Fibroblast of pulmonary artery (primary cell): ENCODE results near the gene TTC21B.

ENCODE experiments used
- DNase-seq: peaks from one replicate; pipeline ENCODE4 v3.0.0-alpha.2; 2010; ENCODE audit warnings: low read depth
- H3K4me3 ChIP-seq: replicated peaks from 2 replicates; pipeline ENCODE4 v1.5.1; 2011; ENCODE audit warnings: low read depth, mild to moderate bottlenecking, control low read depth, low read length, moderate library complexity
- CTCF ChIP-seq: IDR thresholded peaks from 2 replicates; pipeline ENCODE4 v1.5.1; 2011; ENCODE audit warnings: mild to moderate bottlenecking, control low read depth, low read length, inconsistent platforms; ENCODE audit errors: missing control alignments

TTC21B gene

GRCh38 chr2:165952741-165953211 lies 800 bp downstream of the TTC21B start:
- peak overlapping the region; percentile 61 for H3K4me3 ChIP-seq
- DNase-seq: peak; percentile 13
- no peak for TF ChIP-seq CTCF

GRCh38 chr2:165952085-165952484 lies 1.5 kb downstream of the TTC21B start:
- peak overlapping the region; percentile 61 for H3K4me3 ChIP-seq
- TF ChIP-seq CTCF: no peak
- DNase-seq: no peak

DNA sequence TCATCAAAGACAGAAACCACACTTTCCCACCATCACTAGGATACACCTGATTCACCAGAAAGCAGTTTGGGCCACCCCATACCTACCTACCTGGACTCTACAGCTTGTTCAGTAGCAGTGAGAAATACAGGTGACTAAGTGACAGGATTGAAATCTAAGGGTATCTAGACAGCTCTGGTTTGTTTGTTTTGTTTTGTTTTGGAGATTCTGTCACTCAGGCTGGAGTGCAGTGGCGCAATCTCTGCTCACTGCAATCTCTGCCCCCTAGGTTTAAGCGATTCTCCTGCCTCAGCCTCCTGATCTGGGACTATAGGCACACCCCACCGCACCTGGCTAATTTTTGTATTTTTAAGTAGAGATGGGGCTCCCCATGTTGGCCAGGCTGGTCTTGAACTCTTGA lies 3.1 kb downstream of the TTC21B start:
- H3K4me3 ChIP-seq: no peak overlapping the region
- no peak for DNase-seq

GRCh38 chr2:165941827-165942226 lies 11.7 kb downstream of the TTC21B start:
- H3K4me3 ChIP-seq: no peak overlapping the region
- no peak for DNase-seq
- TF ChIP-seq CTCF: no peak

More for the DNA sequence above, 3.1 kb downstream of the TTC21B start:
- TF ChIP-seq CTCF: no peak

- H3K4me3 ChIP-seq: no peak overlapping the region
- no peak for DNase-seq
- TF ChIP-seq CTCF: no peak
Observed at GRCh38 chr2:165938237-165938636, 15.3 kb downstream of the TTC21B start.

DNA sequence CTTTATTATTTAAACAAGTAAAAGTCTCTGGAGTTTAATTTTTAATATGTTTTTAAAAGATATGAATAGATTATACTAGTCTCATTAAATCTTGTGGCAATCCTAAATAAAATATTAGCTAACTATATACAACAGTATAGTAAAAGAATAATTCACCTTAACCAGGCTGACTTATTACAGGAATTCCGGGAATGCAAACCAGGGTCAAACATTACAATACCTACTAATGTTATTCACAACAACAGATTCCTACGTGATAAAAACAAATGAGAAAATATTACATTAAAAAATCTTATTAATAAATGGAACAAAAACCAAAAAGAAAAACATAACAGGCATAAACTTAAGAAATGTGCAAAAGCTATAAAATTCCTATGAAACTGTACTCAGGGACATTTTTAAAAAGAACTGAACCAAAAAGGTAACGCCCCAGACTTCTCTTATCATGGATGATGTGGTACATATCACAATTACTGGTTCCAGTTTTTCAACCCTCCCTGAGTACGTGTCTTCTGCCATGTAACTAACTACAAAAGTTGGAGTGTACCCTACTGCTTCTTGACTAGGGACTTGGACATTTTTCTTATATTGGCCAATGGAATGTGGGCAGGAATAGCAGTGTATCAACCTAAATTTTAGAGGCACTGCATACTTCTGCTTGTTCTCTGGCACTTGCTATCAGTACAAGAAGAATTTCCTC lies 20.2 kb downstream of the TTC21B start:
- no peak for DNase-seq
- no peak overlapping the region for H3K4me3 ChIP-seq
- TF ChIP-seq CTCF: no peak

- DNase-seq: no peak
- TF ChIP-seq CTCF: no peak
- no peak overlapping the region for H3K4me3 ChIP-seq
Observed at GRCh38 chr2:165927774-165928173, 25.8 kb downstream of the TTC21B start.
